Fibroblast of pulmonary artery (primary cell): ENCODE results near the gene SPATA31D1.
A peak's percentile ranks its signal among the peaks of the same experiment; 100 is the strongest.

ENCODE experiments used
- DNase-seq: peaks from one replicate; pipeline ENCODE4 v3.0.0-alpha.2; 2010; ENCODE audit warnings: low read depth
- H3K4me3 ChIP-seq: replicated peaks from 2 replicates; pipeline ENCODE4 v1.5.1; 2011; ENCODE audit warnings: low read depth, mild to moderate bottlenecking, control low read depth, low read length, moderate library complexity
- CTCF ChIP-seq: IDR thresholded peaks from 2 replicates; pipeline ENCODE4 v1.5.1; 2011; ENCODE audit warnings: mild to moderate bottlenecking, control low read depth, low read length, inconsistent platforms; ENCODE audit errors: missing control alignments

Gene SPATA31D1

GRCh38 chr9:82020331-82020730 lies 31.8 kb downstream of the SPATA31D1 start:
- H3K4me3 ChIP-seq = no peak overlapping the region
- DNase-seq = no peak
- TF ChIP-seq CTCF = no peak

- H3K4me3 ChIP-seq = no peak overlapping the region
- peak; percentile 82 for DNase-seq
- TF ChIP-seq CTCF = no peak
These were observed 32.6 kb downstream of the SPATA31D1 start for GRCh38 chr9:82021198-82021597.

- DNase-seq = no peak
- no peak for TF ChIP-seq CTCF
These were observed 33.5 kb downstream of the SPATA31D1 start for GRCh38 chr9:82022121-82022520.

GRCh38 chr9:82024908-82025307 lies 36.3 kb downstream of the SPATA31D1 start:
- DNase-seq = no peak
- TF ChIP-seq CTCF = no peak
- no peak overlapping the region for H3K4me3 ChIP-seq

More at GRCh38 chr9:82022121-82022520, 33.5 kb downstream of the SPATA31D1 start:
- H3K4me3 ChIP-seq = no peak overlapping the region

GRCh38 chr9:82031538-82032280 lies 43.1 kb downstream of the SPATA31D1 start:
- H3K4me3 ChIP-seq = no peak overlapping the region
- DNase-seq = peak; percentile 93
- no peak for TF ChIP-seq CTCF

GRCh38 chr9:82034956-82035731 lies 46.6 kb downstream of the SPATA31D1 start:
- TF ChIP-seq CTCF = no peak
- no peak overlapping the region for H3K4me3 ChIP-seq
- no peak for DNase-seq
